ENCODE data around the gene SLC43A1.

SLC43A1 gene

DNA sequence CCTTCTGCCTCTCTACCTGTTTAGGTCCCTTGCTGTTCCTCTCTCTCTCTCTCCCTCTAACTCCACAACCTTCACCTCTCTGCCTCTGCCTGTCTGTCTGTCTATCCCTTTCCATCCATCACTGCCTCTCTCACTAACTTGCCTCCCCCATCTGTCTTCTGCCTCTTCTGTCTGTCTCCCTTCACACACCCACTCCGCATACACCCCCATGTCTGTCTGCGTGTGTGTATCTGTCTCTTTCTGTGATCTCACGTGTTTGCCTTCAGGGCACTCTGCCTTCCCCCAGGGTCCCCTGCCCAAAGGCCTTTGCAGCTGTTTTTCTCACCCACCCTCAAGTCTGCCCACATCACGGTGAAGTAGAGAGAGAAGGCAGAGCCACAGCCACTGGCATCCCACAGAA, 47.2 kb downstream of the SLC43A1 start:
- no peak overlapping the region for H3K4me3 Mint-ChIP-seq
- no peaks in the 10 kb centered on the region for H3K9me3 Mint-ChIP-seq (ENCODE audit: low read depth)
- H3K4me1 Mint-ChIP-seq (ENCODE audit: low read depth) = peaks cover 3% of the 10 kb centered on the region
- H3K27ac Mint-ChIP-seq = no peak overlapping the region
- H3K36me3 Mint-ChIP-seq = no peaks in the 10 kb centered on the region
- no peaks in the 10 kb centered on the region for H3K27me3 Mint-ChIP-seq

DNA sequence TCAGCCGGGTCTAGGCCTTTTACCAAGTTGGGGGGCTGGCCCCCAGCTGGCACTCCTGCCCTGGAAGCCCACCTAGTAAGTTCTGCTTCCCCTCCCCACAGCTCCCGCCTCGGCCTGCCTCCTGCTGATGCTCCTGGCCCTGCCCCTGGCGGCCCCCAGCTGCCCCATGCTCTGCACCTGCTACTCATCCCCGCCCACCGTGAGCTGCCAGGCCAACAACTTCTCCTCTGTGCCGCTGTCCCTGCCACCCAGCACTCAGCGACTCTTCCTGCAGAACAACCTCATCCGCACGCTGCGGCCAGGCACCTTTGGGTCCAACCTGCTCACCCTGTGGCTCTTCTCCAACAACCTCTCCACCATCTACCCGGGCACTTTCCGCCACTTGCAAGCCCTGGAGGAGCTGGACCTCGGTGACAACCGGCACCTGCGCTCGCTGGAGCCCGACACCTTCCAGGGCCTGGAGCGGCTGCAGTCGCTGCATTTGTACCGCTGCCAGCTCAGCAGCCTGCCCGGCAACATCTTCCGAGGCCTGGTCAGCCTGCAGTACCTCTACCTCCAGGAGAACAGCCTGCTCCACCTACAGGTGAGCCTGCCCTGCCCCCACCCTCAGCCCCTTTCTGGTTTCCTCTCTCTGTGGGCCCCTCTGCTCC, 47.9 kb downstream of the SLC43A1 start:
- no peaks in the 10 kb centered on the region for H3K9me3 Mint-ChIP-seq (ENCODE audit: low read depth)
- H3K27me3 Mint-ChIP-seq = no peaks in the 10 kb centered on the region
- no peaks in the 10 kb centered on the region for H3K36me3 Mint-ChIP-seq
- H3K4me3 Mint-ChIP-seq = no peak overlapping the region
- no peak overlapping the region for H3K27ac Mint-ChIP-seq
- no peaks in the 10 kb centered on the region for H3K4me1 Mint-ChIP-seq (ENCODE audit: low read depth)

DNA sequence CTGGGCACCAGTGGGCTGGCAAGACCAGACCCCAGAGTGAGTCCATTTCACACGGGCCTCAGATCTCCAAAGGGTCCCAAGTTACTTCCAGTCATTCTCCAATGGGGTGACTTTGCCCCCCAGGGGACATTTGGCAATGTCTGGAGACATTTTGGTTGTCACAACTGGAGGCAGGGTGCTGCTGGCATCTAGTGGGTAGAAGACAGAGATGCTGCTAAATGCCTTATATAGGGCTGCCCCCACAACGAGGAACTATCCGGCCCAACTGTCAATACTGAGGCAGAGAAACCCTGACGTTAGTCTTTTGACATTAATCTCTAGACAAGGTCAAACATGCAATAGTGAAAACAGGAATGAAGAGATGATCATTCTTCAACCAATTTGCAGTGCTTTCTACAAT, 48.8 kb downstream of the SLC43A1 start:
- Mint-ChIP-seq H3K36me3 (no peaks in the 10 kb centered on the region), H3K27me3 (no peaks in the 10 kb centered on the region), H3K9me3 (ENCODE audit: low read depth) (no peaks in the 10 kb centered on the region), H3K4me3 (no peak overlapping the region), H3K4me1 (ENCODE audit: low read depth) (no peaks in the 10 kb centered on the region), H3K27ac (no peak overlapping the region)

DNA sequence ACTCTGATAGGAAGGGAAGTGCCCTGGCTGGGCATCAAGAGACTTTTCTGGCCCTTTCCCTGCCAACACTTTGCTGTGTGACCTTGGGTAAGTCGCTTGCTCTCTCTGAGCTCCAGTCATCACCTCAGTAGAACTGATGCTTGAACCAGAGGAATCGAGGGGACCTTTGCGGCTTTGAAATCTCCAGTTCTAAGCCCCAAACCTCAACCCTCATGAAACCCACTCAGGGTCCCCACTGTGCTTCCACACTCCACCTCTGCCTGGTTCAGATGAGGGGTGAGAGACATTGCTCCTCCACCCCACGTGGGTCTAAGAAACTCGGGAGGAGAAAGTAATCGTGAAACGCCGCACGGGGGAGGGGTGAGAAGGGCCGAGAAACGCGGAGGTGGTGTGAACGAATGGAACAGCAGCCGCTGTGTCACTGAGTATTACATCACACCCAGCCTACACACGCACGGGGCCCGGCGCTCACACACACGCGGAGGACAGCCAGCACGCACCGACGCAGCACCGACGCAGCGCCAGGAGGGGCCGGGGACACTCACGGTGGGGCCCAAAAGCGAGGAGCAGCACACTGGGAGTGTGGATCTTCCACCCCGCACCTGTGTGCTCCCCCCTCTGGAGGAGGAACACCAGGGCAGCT, 50.8 kb downstream of the SLC43A1 start:
- no peak overlapping the region for H3K27ac Mint-ChIP-seq
- H3K4me3 Mint-ChIP-seq = no peak overlapping the region
- H3K4me1 Mint-ChIP-seq (ENCODE audit: low read depth) = peaks cover 10% of the 10 kb centered on the region
- peaks cover 3% of the 10 kb centered on the region for H3K27me3 Mint-ChIP-seq
- H3K9me3 Mint-ChIP-seq (ENCODE audit: low read depth) = no peaks in the 10 kb centered on the region
- no peaks in the 10 kb centered on the region for H3K36me3 Mint-ChIP-seq

DNA sequence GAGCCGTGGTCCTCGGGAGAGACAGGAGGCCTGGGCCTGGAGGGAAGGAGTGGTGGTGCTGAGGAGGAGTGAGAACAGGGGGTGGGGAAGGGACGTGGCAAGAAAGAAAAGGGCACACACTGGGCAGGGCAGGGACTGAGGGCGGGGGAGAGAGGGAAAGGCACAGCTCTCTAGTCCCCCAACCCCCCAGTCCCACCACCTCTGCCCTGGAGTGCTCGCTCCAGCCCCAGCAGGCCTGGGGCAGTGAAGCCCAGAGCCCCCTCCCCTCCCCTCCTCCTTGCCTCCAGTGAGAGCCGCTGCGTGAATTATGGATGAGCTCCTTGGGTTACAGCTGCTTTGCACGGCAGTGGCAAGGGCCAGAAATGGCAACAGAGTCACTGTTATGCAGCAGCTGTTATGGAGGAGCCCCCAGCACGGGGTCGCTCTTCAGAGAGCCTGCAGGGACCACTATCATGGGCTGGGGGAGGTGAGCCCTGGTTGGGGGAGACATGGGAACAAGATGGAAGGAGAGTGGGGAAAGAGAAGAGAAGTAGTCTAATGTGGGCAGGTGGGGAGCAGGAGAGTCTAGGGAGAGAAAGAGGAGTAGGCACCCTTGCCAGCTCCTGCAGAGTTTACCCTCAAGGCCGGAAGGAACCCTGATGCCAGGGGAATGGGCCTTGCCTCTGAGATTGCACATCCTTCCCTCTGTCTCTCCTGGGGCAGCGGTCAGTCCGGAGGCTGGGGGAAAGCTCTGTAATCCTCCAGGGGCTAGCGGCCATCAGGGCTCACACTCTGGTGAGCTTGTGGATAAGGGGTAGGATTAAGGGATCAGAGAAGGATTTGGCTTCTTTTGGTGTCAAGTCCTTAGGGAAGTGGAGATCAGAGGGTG, 51.6 kb downstream of the SLC43A1 start:
- H3K36me3 Mint-ChIP-seq = no peaks in the 10 kb centered on the region
- H3K4me3 Mint-ChIP-seq = no peak overlapping the region
- peaks cover 15% of the 10 kb centered on the region for H3K4me1 Mint-ChIP-seq (ENCODE audit: low read depth)
- H3K27ac Mint-ChIP-seq = no peak overlapping the region
- H3K27me3 Mint-ChIP-seq = peaks cover 6% of the 10 kb centered on the region
- no peaks in the 10 kb centered on the region for H3K9me3 Mint-ChIP-seq (ENCODE audit: low read depth)

DNA sequence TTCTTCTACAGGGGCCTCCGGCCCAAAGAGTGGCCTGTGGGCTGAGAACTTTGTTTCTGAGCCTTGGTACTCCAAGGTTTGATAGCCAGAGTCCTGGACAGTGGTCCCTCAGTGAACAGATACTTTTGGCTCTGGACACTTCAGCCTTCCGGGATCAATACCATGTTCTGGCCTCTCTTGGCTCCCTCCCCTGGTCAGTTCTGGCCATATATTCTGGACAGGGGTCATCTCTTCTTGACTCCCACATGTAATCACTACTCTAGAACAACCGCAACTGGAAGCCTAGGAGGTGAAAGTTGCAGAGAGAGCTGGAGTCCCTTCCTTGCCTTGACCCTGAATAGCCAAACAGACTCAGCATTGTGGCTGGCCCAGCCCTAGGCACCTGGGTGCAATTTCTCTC, 52.9 kb downstream of the SLC43A1 start:
- Mint-ChIP-seq H3K4me3 (peak overlapping the region; percentile 39), H3K4me1 (ENCODE audit: low read depth) (peaks cover 23% of the 10 kb centered on the region), H3K9me3 (ENCODE audit: low read depth) (no peaks in the 10 kb centered on the region), H3K27ac (no peak overlapping the region), H3K27me3 (peaks cover 9% of the 10 kb centered on the region), H3K36me3 (no peaks in the 10 kb centered on the region)

DNA sequence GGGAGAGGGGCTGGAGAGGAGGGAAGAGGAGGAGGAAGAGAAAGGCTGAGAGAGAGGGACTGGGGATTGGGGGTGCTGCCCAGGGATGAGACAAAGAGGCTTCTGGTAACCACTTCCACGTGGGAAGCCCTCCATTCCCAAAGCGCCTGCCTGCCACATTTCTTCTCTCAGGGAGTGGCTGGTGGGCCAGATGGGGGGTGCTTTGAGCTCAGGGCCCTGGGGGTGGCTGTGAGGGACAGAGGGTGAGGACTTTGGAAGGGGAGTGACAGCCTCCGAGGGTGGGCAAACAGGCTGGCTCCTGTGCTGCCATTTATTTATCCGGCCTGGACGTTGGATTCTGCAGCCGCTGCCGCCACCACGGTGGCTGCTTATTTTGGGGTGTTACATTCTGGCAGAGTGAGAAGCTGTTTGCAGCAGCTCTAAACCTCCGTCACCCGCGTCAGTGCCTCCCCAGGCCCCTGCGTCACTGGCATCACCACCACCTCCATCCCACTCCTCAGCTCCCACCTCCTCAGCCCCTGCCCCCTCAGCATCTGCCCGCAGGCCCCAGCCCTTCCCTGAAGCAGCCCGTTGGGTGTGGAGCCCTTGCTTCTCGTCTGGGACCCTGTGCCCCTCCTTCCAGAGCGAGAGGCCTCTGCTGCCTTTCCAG, 53.5 kb downstream of the SLC43A1 start:
- Mint-ChIP-seq H3K4me3 (peak overlapping the region; percentile 59), H3K27me3 (peaks cover 10% of the 10 kb centered on the region), H3K27ac (no peak overlapping the region), H3K9me3 (ENCODE audit: low read depth) (no peaks in the 10 kb centered on the region), H3K4me1 (ENCODE audit: low read depth) (peaks cover 28% of the 10 kb centered on the region), H3K36me3 (no peaks in the 10 kb centered on the region)

DNA sequence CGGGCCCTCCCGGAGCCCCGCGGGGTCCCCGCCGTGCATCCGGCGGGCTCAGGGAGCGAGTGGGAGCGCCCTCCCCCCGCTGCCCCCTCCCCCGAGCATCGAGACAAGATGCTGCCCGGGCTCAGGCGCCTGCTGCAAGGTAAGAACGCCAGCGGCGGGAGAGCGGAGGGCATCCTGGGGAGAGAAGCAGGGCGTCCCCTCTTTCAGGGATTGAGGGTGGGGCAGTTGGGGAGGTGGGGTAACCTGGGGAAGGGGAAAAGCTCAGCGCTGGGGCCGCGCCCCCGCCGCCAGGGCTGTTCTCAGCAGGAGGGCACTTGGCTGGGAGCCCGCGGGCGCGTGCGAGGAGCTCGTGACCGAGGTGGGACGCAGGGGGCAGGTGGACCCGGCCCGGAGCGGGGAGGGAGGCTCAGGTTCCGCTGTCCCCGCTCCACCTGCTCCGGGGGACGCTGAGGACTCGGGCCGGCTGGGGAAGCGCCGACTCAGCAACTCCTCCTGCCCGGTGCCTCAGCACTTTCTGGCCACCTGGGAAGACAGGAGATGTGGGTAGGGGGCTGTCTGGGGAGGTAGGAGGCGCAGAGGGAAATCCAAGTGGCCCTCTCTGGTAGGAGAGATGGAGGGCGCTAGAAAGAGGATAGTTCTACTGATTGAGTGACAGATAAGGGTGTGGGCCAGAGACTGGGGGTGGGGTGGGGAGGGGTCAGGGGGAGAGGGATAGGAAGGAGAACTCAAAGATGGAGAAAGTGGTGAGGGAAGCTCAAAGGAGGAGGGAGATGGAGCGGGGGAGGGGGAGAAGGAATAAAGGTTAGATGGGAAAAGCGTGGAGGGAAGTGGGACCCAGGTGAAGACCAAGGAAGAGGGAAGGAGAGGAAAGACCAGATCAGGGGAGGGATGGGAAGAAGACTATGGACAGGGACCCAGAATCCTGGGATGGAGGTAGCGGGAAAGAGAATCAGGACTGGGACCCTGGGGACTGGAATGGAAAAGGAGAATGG, 54.4 kb downstream of the SLC43A1 start:
- no peak overlapping the region for H3K27ac Mint-ChIP-seq
- no peaks in the 10 kb centered on the region for H3K9me3 Mint-ChIP-seq (ENCODE audit: low read depth)
- peaks cover 29% of the 10 kb centered on the region for H3K4me1 Mint-ChIP-seq (ENCODE audit: low read depth)
- H3K27me3 Mint-ChIP-seq = peaks cover 11% of the 10 kb centered on the region
- H3K36me3 Mint-ChIP-seq = no peaks in the 10 kb centered on the region
- H3K4me3 Mint-ChIP-seq = peak overlapping the region; percentile 59

DNA sequence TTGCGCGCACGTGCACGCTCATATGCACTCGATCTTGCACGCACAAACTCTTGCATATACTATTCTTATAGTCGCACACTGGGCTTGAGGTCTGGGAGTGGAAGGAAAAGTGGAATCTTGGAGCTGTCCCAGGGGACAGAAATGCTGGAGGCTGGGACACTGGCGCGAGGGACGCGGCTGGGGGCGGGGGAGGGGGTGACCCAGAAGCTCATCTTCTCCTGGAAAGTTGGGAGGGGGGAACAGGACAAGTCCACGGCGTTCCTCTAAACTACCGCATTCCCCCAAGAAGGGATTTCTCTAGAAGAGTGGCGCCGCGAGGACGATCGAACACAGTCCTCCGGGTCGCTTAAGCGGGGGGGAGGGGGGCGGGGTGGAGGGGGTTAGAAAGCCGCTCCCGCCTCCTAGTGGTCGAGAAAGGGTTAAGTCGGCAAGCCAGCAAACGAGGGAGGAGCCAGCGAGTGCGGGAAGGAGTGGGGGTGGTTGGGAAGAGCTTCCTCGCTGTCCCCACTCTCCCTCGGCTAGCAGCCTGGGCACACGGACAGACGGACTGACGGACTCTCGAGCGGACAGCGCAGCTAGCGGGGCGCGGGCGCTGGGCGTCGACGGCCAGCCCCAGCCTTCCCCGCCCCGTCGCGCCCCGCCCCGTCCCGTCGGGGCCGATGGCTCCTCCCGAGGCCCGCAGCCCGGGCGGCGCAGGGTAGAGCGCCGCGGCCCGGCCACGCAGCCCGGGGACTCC, 55.3 kb downstream of the SLC43A1 start, which contains the start of gene RTN4RL2:
Gene RTN4RL2, plus strand, starts transcription at position 507 of the 736 bp plus-strand sequence. CDS start 338 bp downstream, outside the sequence.
- Mint-ChIP-seq H3K27me3 (peaks cover 11% of the 10 kb centered on the region), H3K4me1 (ENCODE audit: low read depth) (peaks cover 29% of the 10 kb centered on the region), H3K27ac (no peak within 1 kb of the TSS), H3K36me3 (no peaks in the 10 kb centered on the region), H3K9me3 (ENCODE audit: low read depth) (no peaks in the 10 kb centered on the region), H3K4me3 (peak within 1 kb of the TSS; percentile 89)

DNA sequence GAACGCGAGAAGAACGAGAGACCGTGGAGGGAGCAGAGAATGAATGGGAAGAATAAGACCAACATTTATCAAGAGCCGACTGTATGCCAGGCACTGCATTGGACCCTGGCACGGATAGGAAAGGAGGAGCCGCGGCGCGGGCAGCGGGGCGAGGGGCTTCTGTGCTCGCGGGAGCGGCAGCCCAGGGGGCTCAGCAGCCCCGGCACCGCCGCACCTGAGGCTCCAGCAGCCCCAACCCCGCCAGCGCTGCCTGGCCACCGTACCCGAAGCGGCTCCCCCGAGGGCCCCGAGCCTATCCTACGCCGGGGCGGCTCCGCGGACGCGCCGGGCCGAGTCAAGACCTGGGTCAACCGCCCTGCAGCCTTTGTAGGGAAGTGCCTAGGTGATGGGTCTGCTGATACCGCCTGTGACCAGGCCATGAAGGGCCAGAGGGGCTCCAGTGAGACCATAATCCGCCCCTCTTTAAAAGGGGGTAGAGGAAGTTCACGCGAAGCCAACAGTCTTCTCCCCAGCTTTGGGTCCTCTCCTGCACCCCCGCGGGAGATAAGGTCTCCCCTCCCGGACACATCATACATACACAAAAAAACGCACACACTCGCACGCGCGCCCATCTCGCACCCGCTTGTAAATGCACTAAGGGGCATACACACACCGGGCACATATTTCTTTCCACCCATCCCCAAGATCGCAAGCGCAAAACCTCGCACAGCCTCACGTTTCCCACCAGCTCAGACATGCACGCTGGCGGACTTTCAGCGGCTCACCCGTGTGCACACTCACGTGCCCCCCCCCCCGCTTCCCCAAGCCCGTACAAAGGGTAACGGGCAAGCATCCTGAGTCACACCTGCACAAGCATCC, 56.1 kb downstream of the SLC43A1 start:
- Mint-ChIP-seq H3K4me1 (ENCODE audit: low read depth) (peaks cover 29% of the 10 kb centered on the region), H3K4me3 (peak overlapping the region; percentile 92), H3K27me3 (peaks cover 11% of the 10 kb centered on the region), H3K36me3 (no peaks in the 10 kb centered on the region), H3K9me3 (ENCODE audit: low read depth) (no peaks in the 10 kb centered on the region), H3K27ac (peak overlapping the region; percentile 58)

DNA sequence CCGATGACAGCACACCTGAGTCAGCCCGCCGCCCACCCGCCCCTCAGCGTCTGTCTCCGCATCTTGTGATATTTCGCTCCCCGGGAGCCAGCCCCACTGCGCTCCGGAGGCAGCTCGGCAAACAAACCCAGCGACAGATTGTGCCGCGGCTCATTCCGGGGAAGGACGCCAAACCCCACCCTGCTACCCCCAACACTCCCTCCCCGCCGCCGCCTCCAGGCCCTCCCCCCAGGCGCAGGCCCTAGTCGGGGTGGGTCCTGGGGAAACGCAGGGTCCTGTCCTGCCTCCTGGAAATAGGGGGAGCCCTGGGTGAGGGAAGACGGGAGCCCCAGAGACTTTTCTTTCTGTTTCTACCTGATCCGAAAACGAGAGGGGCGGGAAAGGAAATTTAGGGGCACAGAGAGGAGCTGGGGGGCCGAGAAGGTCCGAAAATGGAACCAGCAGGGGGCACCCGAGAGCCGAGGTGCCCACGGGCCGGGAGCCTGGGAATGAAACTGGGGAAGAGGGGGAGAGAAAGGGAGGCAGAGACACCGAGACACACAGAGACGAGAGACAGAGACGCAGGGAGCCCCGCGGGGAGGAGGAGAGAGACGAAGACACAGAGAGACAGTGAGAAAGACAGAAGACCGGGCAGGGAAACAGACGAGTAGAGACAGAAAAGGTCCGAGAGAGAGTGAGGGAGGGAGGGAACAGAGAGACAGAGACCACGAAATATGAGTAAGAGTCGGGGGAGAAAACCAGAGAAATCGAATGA, 56.9 kb downstream of the SLC43A1 start:
- H3K4me3 Mint-ChIP-seq = peak overlapping the region; percentile 92
- peaks cover 11% of the 10 kb centered on the region for H3K27me3 Mint-ChIP-seq
- H3K36me3 Mint-ChIP-seq = no peaks in the 10 kb centered on the region
- no peaks in the 10 kb centered on the region for H3K9me3 Mint-ChIP-seq (ENCODE audit: low read depth)
- H3K4me1 Mint-ChIP-seq (ENCODE audit: low read depth) = peaks cover 29% of the 10 kb centered on the region
- H3K27ac Mint-ChIP-seq = peak overlapping the region; percentile 58

DNA sequence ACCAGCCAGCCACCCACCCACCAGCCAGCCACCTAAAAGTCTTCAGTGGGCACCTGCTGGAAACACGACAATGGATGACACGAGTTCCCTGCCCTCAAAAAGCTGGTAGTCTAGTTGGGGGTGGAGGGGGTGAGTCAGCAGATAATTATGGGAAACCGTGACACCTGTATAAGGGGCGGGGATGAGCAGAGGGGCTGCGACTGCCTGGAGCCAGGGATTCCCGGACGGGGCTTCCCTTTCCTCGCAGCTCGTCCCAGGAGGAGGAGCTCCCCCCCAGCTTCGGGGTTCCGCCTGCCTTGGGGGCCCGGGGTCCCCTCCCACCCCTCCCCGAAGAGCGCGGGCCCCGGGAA, 57.5 kb downstream of the SLC43A1 start:
- Mint-ChIP-seq H3K4me3 (peak overlapping the region; percentile 79), H3K27me3 (peaks cover 11% of the 10 kb centered on the region), H3K9me3 (ENCODE audit: low read depth) (no peaks in the 10 kb centered on the region), H3K4me1 (ENCODE audit: low read depth) (peaks cover 29% of the 10 kb centered on the region), H3K36me3 (no peaks in the 10 kb centered on the region), H3K27ac (no peak overlapping the region)

Data from activated naive CD8-positive, alpha-beta T cell (primary cell).